Ascending aorta (tissue), 2 donors: ENCODE measurements around the gene SZT2. TPM values are rescaled to one million over a fixed set of nuclear protein-coding genes. Genes with fewer than 3 reads are reported as not detected.
A peak's percentile ranks its signal among the peaks of the same experiment; 100 is the strongest.

Experiments
- DNase-seq, 2 donors: peaks; one replicate each; pipeline ENCODE4 v3.0.0-alpha.2; 2019; ENCODE audit warnings: low spot score in 2 of 2
- H3K27ac ChIP-seq, 2 donors: fragments of 200-600 bp; sonication (generic); one replicate each; pipeline ENCODE4 v1.5.1; 2016 to 2017; ENCODE audit warnings: mild to moderate bottlenecking in 1 of 2
- H3K27me3 ChIP-seq: fragments of 200-600 bp; sonication (generic); one replicate; pipeline ENCODE4 v1.5.1; 2017
- H3K36me3 ChIP-seq, 2 donors: fragments of 200-600 bp; sonication (generic); one replicate each; pipeline ENCODE4 v1.5.1; 2016
- H3K4me1 ChIP-seq, 2 donors: fragments of 200-600 bp; sonication (generic); one replicate each; pipeline ENCODE4 v1.5.1; 2016 to 2017; ENCODE audit warnings: mild to moderate bottlenecking in 1 of 2
- H3K4me3 ChIP-seq, 2 donors: fragments of 200-600 bp; sonication (generic); one replicate each; pipeline ENCODE4 v1.5.1; 2016 to 2017; ENCODE audit warnings: mild to moderate bottlenecking in 1 of 2
- H3K9me3 ChIP-seq, 2 donors: fragments of 200-600 bp; sonication (generic); one replicate each; pipeline ENCODE4 v1.5.1; 2016
- intact Hi-C: fragments of 100-400 bp; cut with DNase I; formaldehyde crosslinking; loops from one replicate; pipeline ENCODE4 v1.15.1; 2023
- total RNA-seq: library from RNA; depleted of rRNA; stranded (reverse); fragments of >200 nt; gene quantifications from one replicate; pipeline ENCODE4 v1.1.0, GENCODE V29; 2016
- TF ChIP-seq, protein P1 (sequence below), 3 experiments: fragments of 200-600 bp in 2 of 3; fragments of 450-650 bp in 1 of 3; sonication (generic) in 2 of 3; IDR thresholded peaks; one replicate each; pipeline ENCODE4 v1.5.1; 2016 to 2019; ENCODE audit warnings: antibody characterized with exemption in 3 of 3, mild to moderate bottlenecking in 1 of 3, moderate library complexity in 1 of 3

SZT2 gene
- total RNA-seq, 1 donor from 2014 or later = 35.9 TPM

DNA sequence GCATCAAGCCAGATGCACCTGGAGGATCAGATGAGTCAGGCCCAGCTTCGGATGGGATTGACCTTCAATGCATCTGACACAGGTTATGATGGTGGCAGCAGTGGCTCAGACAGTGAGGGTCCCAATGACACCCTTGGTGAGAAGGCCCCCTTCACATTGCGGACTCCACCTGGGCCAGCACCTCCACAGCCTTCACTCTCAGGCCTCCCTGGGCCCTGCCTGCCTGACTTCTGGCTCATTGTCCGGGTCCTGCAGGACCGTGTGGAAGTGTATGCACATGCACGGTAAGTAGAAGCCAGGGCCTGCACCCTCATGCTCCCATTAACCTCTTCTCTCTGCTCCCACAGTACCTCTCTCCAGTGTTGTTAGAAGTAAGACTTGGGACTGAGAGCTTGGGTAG lies 43.2 kb downstream of the SZT2 start:
- TF ChIP-seq, protein P1, sequence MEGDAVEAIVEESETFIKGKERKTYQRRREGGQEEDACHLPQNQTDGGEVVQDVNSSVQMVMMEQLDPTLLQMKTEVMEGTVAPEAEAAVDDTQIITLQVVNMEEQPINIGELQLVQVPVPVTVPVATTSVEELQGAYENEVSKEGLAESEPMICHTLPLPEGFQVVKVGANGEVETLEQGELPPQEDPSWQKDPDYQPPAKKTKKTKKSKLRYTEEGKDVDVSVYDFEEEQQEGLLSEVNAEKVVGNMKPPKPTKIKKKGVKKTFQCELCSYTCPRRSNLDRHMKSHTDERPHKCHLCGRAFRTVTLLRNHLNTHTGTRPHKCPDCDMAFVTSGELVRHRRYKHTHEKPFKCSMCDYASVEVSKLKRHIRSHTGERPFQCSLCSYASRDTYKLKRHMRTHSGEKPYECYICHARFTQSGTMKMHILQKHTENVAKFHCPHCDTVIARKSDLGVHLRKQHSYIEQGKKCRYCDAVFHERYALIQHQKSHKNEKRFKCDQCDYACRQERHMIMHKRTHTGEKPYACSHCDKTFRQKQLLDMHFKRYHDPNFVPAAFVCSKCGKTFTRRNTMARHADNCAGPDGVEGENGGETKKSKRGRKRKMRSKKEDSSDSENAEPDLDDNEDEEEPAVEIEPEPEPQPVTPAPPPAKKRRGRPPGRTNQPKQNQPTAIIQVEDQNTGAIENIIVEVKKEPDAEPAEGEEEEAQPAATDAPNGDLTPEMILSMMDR (IDR thresholded peaks at IDR 0.05) = no peak
- intact Hi-C loops = no loop called here
- H3K27me3 ChIP-seq = no peaks in the 10 kb centered on the region
- H3K4me1 ChIP-seq = no peaks in the 10 kb centered on the region
- H3K27ac ChIP-seq = no peak overlapping the region
- peaks cover 56 to 73% of the 10 kb centered on the region in 2 donors for H3K36me3 ChIP-seq
- no peak overlapping the region for H3K4me3 ChIP-seq
- peak in 1 of 2 donors; percentile 60 for DNase-seq
- H3K9me3 ChIP-seq = no peaks in the 10 kb centered on the region

DNA sequence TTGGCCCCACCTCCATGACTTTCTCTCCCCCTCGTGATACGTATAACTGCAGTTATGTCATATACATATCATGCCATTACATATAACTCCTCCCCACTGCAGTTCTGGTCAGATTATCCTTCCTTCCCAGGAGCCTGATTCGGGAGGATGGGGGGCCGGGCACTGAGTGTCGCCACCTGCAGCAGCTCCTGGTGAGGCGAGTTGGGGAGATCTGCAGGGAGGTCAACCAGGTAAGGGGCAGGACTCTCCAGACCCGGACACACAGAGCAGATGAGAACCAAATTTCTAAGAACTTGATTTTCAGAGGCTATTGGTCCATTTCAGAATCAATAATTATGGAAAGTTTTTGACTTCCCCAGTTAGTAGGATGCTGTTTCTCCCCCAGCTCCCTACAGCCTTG lies 44.6 kb downstream of the SZT2 start:
- peak in 1 of 2 donors; percentile 47 for DNase-seq
- Histone ChIP-seq H3K27ac (no peak overlapping the region), H3K4me1 (no peaks in the 10 kb centered on the region), H3K9me3 (no peaks in the 10 kb centered on the region), H3K4me3 (no peak overlapping the region), H3K36me3 (peaks cover 53 to 72% of the 10 kb centered on the region in 2 donors), H3K27me3 (no peaks in the 10 kb centered on the region)
- intact Hi-C loops = no loop called here
- TF ChIP-seq, protein P1 (IDR thresholded peaks at IDR 0.05) = no peak

DNA sequence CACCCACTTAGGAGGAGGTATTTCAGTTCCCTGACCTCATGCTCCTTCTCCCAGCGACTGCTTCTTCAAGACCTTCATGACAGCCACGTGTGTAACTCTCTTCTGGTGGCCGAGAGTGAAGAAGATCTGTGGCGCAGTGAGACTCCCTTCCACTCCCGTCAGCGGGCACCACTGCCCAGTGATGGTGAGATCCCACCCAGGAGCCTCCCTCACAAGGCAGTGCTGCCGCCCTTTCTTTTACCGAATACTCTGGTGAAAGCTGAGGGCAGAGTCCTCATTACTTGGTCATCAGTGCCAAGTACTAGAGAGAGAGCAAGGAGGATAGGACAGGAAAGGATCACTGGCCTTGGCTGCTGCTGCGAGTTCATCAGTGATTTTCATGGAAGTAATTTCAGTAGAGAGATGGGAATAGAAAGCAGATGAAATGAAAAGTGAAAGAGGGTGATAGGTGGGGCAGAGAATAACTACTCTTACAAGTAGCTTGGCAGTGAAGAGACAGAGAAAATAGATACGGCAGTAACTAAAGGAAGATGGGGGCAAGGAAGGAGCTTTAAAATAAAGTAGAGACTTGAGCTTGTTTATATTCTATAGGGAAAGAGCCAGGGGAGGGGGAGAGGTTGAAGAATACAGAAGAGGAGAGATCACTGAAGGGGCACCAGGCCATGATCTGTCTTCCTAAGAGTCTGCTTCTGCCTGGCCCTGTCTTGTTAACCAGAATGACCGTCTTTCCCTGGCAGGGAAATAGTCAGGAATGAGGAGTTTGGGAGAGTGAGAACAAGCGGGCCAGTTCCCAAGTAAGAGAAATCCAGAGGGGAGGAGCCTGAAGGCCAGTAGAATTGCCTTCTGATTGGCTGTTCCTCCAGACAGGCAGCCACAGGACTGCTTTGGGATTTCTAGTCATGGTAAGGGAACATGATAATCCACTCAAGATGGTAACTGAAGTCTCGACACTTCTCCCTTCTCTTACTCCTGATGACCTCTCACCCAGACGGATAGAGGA lies 45.7 kb downstream of the SZT2 start:
- H3K27me3 ChIP-seq = no peaks in the 10 kb centered on the region
- peak in 1 of 2 donors; percentile 75 for DNase-seq
- no peaks in the 10 kb centered on the region for H3K4me1 ChIP-seq
- no peak overlapping the region for H3K4me3 ChIP-seq
- peak overlapping the region; percentile 60 to 70 for H3K27ac ChIP-seq
- peaks cover 44 to 72% of the 10 kb centered on the region in 2 donors for H3K36me3 ChIP-seq
- TF ChIP-seq, protein P1 (IDR thresholded peaks at IDR 0.05) = no peak
- no peaks in the 10 kb centered on the region for H3K9me3 ChIP-seq
- intact Hi-C loops = no loop called here

DNA sequence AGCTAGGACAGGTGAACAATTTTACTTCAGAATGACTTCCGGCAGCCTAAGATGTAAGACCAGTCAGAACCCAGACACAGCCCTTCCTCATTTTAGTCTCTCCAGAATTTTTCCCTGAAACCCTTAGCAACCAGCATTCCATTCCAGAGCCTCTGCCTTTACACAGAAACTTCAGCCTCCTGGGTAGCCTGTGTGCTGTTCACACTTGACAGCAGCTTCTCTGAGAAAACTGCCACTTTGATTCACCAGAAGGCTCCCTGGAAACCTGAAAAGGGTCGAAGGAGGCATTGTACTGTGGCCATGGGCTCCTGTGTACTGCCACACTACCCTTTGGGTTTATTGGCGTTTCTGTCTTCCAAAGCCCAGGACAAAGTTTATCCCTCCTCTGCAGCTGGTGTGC lies 46.7 kb downstream of the SZT2 start:
- H3K9me3 ChIP-seq = no peaks in the 10 kb centered on the region
- H3K27me3 ChIP-seq = no peaks in the 10 kb centered on the region
- peaks cover 35 to 72% of the 10 kb centered on the region in 2 donors for H3K36me3 ChIP-seq
- H3K4me1 ChIP-seq = no peaks in the 10 kb centered on the region
- peak in 1 of 2 donors; percentile 41 for DNase-seq
- TF ChIP-seq, protein P1 (IDR thresholded peaks at IDR 0.05) = no peak
- H3K27ac ChIP-seq = peak overlapping the region; percentile 60 to 70
- no peak overlapping the region for H3K4me3 ChIP-seq
- intact Hi-C loops = no loop called here

DNA sequence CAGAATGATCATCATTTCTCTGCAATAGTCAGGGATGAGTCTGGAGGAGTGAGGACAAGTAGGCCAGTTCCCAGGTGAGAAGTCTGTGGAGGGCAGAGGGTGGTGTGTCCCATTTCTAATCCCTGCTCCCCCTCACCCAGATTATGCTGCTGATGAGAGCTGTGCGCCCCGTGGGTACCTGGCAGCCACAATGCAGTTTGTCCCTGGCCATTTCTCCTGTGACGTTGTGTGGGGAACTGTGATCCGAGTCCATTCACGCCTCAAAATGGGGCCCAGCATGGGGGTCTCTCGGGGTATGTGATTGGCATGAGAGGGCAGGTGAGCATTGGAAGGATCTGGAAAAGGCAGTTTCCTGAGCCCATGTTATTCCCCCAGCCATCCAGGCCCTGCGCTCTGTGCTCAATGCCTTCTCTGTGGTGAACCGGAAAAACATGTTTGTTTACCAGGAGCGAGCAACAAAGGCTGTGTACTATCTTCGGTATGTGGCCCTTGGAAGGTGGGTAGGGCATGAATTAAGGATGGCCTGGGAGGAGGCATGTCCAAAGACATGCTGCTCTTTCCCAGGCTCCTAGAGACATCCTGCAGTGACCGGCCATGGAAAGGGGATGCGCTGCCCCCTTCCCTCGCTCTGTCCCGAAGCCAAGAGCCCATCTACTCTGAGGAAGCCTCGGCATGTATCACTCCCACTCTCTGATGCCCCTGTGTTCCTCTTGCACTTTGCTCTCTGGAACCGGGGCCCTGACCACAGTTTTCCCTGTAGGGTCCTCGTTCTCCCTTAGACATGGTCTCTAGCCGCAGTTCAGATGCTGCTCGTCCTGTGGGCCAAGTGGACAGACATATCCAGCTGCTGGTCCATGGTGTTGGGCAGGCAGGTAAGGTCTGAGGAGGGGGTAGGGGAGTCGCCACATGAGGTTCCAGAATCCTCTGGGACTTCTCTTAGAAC lies 47.6 kb downstream of the SZT2 start:
- Histone ChIP-seq H3K4me3 (no peak overlapping the region), H3K27ac (no peak overlapping the region), H3K9me3 (no peaks in the 10 kb centered on the region), H3K27me3 (no peaks in the 10 kb centered on the region), H3K4me1 (no peaks in the 10 kb centered on the region), H3K36me3 (peaks cover 34 to 72% of the 10 kb centered on the region in 2 donors)
- DNase-seq = peak in 1 of 2 donors; percentile 43
- TF ChIP-seq, protein P1 (IDR thresholded peaks at IDR 0.05) = no peak
- intact Hi-C loops = no loop called here
